ENCODE data around the gene DMGDH.

DNA sequence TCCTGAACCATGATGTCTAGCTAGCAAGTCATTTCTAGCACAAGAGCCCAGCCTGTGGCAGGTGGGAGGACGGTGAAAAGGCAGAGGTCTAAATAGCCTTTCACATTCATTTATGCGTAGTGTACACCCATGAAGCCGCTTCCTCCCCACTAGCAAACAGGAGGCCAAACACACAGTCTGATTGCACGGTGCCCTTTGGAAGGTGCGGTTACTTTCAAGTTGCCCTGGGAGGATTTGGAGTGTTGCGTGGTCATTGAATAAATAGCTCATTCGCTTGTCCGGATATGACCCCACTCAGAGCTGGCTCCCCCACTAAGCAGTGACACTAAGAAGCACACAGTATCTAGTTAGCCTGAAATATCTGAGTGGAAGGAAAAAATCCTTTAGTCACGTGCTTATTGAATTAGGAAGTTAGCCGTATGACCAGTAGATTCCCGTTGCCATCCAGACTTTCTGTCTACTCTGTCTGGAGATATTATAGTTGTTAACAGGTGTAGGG lies 83.7 kb downstream of the DMGDH start:
- TF ChIP-seq POLR2A (IDR thresholded peaks at IDR 0.05) (peak; percentile 63), CTCF (IDR thresholded peaks at IDR 0.05) (no peak)

All from right lobe of liver (tissue), 4 donors.